Mesodermal cell (in vitro differentiated cells): Measurements from ENCODE around the gene KCNC1.

Experiments used
- H3K27ac ChIP-seq: 2 replicates; pipeline ENCODE4 v1.7.0; 2013; ENCODE audit warnings: mild to moderate bottlenecking, low read depth, low read length, moderate library complexity; ENCODE audit not compliant: severe bottlenecking
- H3K36me3 ChIP-seq: 2 replicates; pipeline ENCODE4 v1.7.1; 2013; ENCODE audit warnings: mild to moderate bottlenecking, low read length, moderate library complexity; ENCODE audit not compliant: control insufficient read depth, insufficient read depth
- H3K4me1 ChIP-seq: one replicate; pipeline ENCODE4 v1.7.1; 2013; ENCODE audit warnings: mild to moderate bottlenecking, low read length; ENCODE audit not compliant: insufficient read depth, control insufficient read depth, poor library complexity, severe bottlenecking
- H3K4me3 ChIP-seq: 2 replicates; pipeline ENCODE4 v1.7.0; 2013; ENCODE audit warnings: low read length, control low read depth, mild to moderate bottlenecking; ENCODE audit not compliant: insufficient read depth, poor library complexity, severe bottlenecking; ENCODE audit errors: extremely low read depth
- H3K9me3 ChIP-seq: 2 replicates; pipeline ENCODE4 v1.7.1; 2013; ENCODE audit warnings: mild to moderate bottlenecking, low read length, moderate library complexity; ENCODE audit not compliant: control insufficient read depth
- WGBS, 2 experiments: methylation state at CpG; one replicate each; pipeline ENCODE4 v1.1.5; 2013; ENCODE audit warnings: missing lambda C conversion rate in 2 of 2; ENCODE audit not compliant: insufficient coverage in 2 of 2; 5-methylcytosine and 5-hydroxymethylcytosine counted together

The KCNC1 gene

GRCh38 chr11:17776212-17776875 is 41.8 kb downstream of the KCNC1 start:
- no peak overlapping the region for H3K4me3 ChIP-seq
- H3K9me3 ChIP-seq = no peaks in the 10 kb centered on the region
- H3K27ac ChIP-seq = no peak overlapping the region
- WGBS, 2 experiments = 82 to 87% methylated on average over 9 to 12 of the region's 15 CpGs
- H3K36me3 ChIP-seq = no peaks in the 10 kb centered on the region
- no peaks in the 10 kb centered on the region for H3K4me1 ChIP-seq

- 92 to 93% methylated on average over 12 to 15 of the region's 16 CpGs for WGBS, 2 experiments
- Histone ChIP-seq H3K36me3 (no peaks in the 10 kb centered on the region), H3K4me1 (no peaks in the 10 kb centered on the region), H3K9me3 (no peaks in the 10 kb centered on the region), H3K4me3 (no peak overlapping the region), H3K27ac (no peak overlapping the region)
Measured at GRCh38 chr11:17777086-17777737, 42.6 kb downstream of the KCNC1 start.

GRCh38 chr11:17777738-17778091 is 43.1 kb downstream of the KCNC1 start:
- Histone ChIP-seq H3K4me1 (no peaks in the 10 kb centered on the region), H3K27ac (no peak overlapping the region), H3K9me3 (no peaks in the 10 kb centered on the region), H3K4me3 (no peak overlapping the region), H3K36me3 (no peaks in the 10 kb centered on the region)
- WGBS, 2 experiments = 92 to 95% methylated on average over 11 of the region's 13 CpGs

- H3K4me3 ChIP-seq = no peak overlapping the region
- WGBS, 2 experiments = 93 to 98% methylated on average over 5 of the region's 5 CpGs
- no peaks in the 10 kb centered on the region for H3K4me1 ChIP-seq
- H3K27ac ChIP-seq = no peak overlapping the region
- H3K36me3 ChIP-seq = no peaks in the 10 kb centered on the region
- H3K9me3 ChIP-seq = no peaks in the 10 kb centered on the region
Measured at GRCh38 chr11:17778352-17778751, 43.8 kb downstream of the KCNC1 start.

GRCh38 chr11:17778956-17779860 is 44.6 kb downstream of the KCNC1 start:
- no peak overlapping the region for H3K4me3 ChIP-seq
- H3K4me1 ChIP-seq = no peaks in the 10 kb centered on the region
- no peaks in the 10 kb centered on the region for H3K36me3 ChIP-seq
- H3K27ac ChIP-seq = no peak overlapping the region
- H3K9me3 ChIP-seq = no peaks in the 10 kb centered on the region
- WGBS, 2 experiments = 92 to 94% methylated on average over 33 to 36 of the region's 40 CpGs

GRCh38 chr11:17779861-17780594 is 45.4 kb downstream of the KCNC1 start:
- Histone ChIP-seq H3K4me1 (no peaks in the 10 kb centered on the region), H3K9me3 (no peaks in the 10 kb centered on the region), H3K27ac (no peak overlapping the region), H3K36me3 (no peaks in the 10 kb centered on the region), H3K4me3 (no peak overlapping the region)
- 87 to 89% methylated on average over 13 to 14 of the region's 14 CpGs for WGBS, 2 experiments

- no peaks in the 10 kb centered on the region for H3K36me3 ChIP-seq
- no peaks in the 10 kb centered on the region for H3K9me3 ChIP-seq
- no peaks in the 10 kb centered on the region for H3K4me1 ChIP-seq
- H3K4me3 ChIP-seq = no peak overlapping the region
- H3K27ac ChIP-seq = no peak overlapping the region
- 90 to 97% methylated on average over 12 to 15 of the region's 15 CpGs for WGBS, 2 experiments
Measured at GRCh38 chr11:17780668-17781067, 46.1 kb downstream of the KCNC1 start.

- Histone ChIP-seq H3K36me3 (no peaks in the 10 kb centered on the region), H3K27ac (no peak overlapping the region), H3K4me1 (no peaks in the 10 kb centered on the region), H3K9me3 (no peaks in the 10 kb centered on the region), H3K4me3 (no peak overlapping the region)
- 87 to 97% methylated on average over 6 to 9 of the region's 12 CpGs for WGBS, 2 experiments
Measured at GRCh38 chr11:17781221-17781620, 46.6 kb downstream of the KCNC1 start.

GRCh38 chr11:17781626-17782025 is 47.0 kb downstream of the KCNC1 start:
- Histone ChIP-seq H3K4me1 (no peaks in the 10 kb centered on the region), H3K9me3 (no peaks in the 10 kb centered on the region), H3K36me3 (no peaks in the 10 kb centered on the region), H3K27ac (no peak overlapping the region), H3K4me3 (no peak overlapping the region)
- WGBS, 2 experiments = 93% methylated on average over 6 to 8 of the region's 12 CpGs

GRCh38 chr11:17782145-17782544 is 47.6 kb downstream of the KCNC1 start:
- Histone ChIP-seq H3K9me3 (no peaks in the 10 kb centered on the region), H3K4me1 (no peaks in the 10 kb centered on the region), H3K36me3 (no peaks in the 10 kb centered on the region), H3K4me3 (no peak overlapping the region), H3K27ac (no peak overlapping the region)
- WGBS, 2 experiments = 96 to 97% methylated on average over 8 to 10 of the region's 12 CpGs
